ENCODE data around the gene UBR1. TPM values are rescaled to one million over a fixed set of nuclear protein-coding genes. Genes with fewer than 3 reads are reported as not detected.

Gene UBR1
- total and polyA plus RNA-seq, 10 of the 15 experiments (the other 5 are each of a cell fraction or from before 2014, with no cell fraction given): 4.5 to 27.5 (median 16.7) TPM

DNA sequence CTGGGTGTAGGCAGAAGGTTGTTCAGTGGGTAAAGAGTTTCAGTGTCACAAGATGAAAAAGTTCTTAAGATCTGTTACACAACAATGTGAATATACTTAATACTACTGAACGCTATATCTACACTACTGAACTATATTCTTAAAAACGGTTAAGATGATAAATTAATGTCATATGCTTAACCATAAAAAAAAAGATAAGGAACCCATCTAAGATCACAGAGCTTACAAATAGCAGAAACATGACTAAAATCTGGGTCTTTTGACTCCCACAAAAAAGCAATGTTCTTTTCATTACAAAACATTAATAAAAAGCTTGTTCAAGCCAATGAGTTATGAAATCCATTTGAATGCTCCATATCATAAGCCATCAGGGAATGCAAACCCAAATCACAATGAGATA is 34.4 kb downstream of the UBR1 start (continued):
- TF ChIP-seq RB1 (IDR thresholded peaks at IDR 0.05; ENCODE audit: borderline replicate concordance) (no peak), ETV6 (conservative IDR thresholded peaks at IDR 0.05 in 1 of 2, IDR thresholded peaks at IDR 0.05 in 1 of 2; ENCODE audit: borderline replicate concordance in 1 of 2, low read depth in 1 of 2) (no peak)

DNA sequence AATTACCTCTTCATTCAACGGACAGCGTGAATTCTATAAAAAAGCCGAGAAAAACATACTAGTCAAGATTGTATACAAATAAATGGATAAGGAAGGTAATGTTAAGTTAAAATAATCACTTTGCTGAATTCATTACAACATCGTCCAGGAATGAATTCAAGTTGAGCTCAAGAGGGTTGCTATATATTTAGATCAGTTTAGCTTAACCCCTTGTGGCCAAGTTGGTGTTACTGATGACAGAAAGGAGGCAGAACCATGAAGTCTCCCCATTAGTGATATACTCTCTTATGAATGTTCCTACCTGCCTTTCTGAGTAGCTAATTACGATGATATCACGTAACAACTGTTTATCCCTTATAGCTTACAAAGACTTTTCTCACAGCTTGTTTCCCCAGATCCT is 34.9 kb downstream of the UBR1 start:
- no peaks in the 10 kb centered on the region for H4K20me1 ChIP-seq (ENCODE audit: control insufficient read depth, insufficient read depth)
- intact Hi-C loops (cut with micrococcal nuclease; ENCODE audit: unreplicated experiment): no loop called here
- POLR2A ChIA-PET: no interaction called here
- BruUV-seq (replicated peaks): no TSS peak
- H3K4me1 ChIP-seq (ENCODE audit: control insufficient read depth, insufficient read depth, low read length): no peaks in the 10 kb centered on the region
- no peak overlapping the region for H3K4me2 ChIP-seq (ENCODE audit: control insufficient read depth, insufficient read depth)
- H3K9me3 ChIP-seq (replicated peaks; ENCODE audit: control insufficient read depth, insufficient read depth, low read length): no peaks in the 10 kb centered on the region
- H3K27me3 ChIP-seq (replicated peaks in 1 of 2; ENCODE audit: control insufficient read depth in 2 of 2, insufficient read depth in 2 of 2, low read length in 1 of 2): no peaks in the 10 kb centered on the region
- in situ Hi-C loops (cut with MboI): no loop called here
- FAIRE-seq: no peak
- no peak overlapping the region for H3K27ac ChIP-seq (ENCODE audit: control insufficient read depth, insufficient read depth)
- CTCF ChIA-PET: interaction anchor here (1.2 to 1.4 kb wide), 3 partner anchors 134 to 211 kb away, joined by 3 to 4 read pairs (median 4); no protein-coding TSS in a partner anchor
- H3K9ac ChIP-seq (ENCODE audit: control insufficient read depth, insufficient read depth, low read length): no peak overlapping the region
- H3K79me2 ChIP-seq (ENCODE audit: control insufficient read depth, insufficient read depth, low read length): no peaks in the 10 kb centered on the region
- TF ChIP-seq EED (IDR thresholded peaks at IDR 0.05; ENCODE audit: low read depth): no peak
- no peak for TF ChIP-seq SP1 (IDR thresholded peaks at IDR 0.05; ENCODE audit: low read depth, low read length)
- no peak for TF ChIP-seq CEBPB (IDR thresholded peaks at IDR 0.05; ENCODE audit: borderline replicate concordance in 1 of 2, low read depth in 2 of 2, low read length in 2 of 2)
- no peak for TF ChIP-seq NFXL1 (IDR thresholded peaks at IDR 0.05; ENCODE audit: borderline replicate concordance)
- TF ChIP-seq, protein P1, sequence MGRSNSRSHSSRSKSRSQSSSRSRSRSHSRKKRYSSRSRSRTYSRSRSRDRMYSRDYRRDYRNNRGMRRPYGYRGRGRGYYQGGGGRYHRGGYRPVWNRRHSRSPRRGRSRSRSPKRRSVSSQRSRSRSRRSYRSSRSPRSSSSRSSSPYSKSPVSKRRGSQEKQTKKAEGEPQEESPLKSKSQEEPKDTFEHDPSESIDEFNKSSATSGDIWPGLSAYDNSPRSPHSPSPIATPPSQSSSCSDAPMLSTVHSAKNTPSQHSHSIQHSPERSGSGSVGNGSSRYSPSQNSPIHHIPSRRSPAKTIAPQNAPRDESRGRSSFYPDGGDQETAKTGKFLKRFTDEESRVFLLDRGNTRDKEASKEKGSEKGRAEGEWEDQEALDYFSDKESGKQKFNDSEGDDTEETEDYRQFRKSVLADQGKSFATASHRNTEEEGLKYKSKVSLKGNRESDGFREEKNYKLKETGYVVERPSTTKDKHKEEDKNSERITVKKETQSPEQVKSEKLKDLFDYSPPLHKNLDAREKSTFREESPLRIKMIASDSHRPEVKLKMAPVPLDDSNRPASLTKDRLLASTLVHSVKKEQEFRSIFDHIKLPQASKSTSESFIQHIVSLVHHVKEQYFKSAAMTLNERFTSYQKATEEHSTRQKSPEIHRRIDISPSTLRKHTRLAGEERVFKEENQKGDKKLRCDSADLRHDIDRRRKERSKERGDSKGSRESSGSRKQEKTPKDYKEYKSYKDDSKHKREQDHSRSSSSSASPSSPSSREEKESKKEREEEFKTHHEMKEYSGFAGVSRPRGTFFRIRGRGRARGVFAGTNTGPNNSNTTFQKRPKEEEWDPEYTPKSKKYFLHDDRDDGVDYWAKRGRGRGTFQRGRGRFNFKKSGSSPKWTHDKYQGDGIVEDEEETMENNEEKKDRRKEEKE (IDR thresholded peaks at IDR 0.05): no peak
- no peak for TF ChIP-seq SIN3A (IDR thresholded peaks at IDR 0.05; ENCODE audit: low read depth, low read length)
- TF ChIP-seq, protein P2, sequence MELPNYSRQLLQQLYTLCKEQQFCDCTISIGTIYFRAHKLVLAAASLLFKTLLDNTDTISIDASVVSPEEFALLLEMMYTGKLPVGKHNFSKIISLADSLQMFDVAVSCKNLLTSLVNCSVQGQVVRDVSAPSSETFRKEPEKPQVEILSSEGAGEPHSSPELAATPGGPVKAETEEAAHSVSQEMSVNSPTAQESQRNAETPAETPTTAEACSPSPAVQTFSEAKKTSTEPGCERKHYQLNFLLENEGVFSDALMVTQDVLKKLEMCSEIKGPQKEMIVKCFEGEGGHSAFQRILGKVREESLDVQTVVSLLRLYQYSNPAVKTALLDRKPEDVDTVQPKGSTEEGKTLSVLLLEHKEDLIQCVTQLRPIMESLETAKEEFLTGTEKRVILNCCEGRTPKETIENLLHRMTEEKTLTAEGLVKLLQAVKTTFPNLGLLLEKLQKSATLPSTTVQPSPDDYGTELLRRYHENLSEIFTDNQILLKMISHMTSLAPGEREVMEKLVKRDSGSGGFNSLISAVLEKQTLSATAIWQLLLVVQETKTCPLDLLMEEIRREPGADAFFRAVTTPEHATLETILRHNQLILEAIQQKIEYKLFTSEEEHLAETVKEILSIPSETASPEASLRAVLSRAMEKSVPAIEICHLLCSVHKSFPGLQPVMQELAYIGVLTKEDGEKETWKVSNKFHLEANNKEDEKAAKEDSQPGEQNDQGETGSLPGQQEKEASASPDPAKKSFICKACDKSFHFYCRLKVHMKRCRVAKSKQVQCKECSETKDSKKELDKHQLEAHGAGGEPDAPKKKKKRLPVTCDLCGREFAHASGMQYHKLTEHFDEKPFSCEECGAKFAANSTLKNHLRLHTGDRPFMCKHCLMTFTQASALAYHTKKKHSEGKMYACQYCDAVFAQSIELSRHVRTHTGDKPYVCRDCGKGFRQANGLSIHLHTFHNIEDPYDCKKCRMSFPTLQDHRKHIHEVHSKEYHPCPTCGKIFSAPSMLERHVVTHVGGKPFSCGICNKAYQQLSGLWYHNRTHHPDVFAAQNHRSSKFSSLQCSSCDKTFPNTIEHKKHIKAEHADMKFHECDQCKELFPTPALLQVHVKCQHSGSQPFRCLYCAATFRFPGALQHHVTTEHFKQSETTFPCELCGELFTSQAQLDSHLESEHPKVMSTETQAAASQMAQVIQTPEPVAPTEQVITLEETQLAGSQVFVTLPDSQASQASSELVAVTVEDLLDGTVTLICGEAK (IDR thresholded peaks at IDR 0.05; ENCODE audit: borderline replicate concordance): no peak
- TF ChIP-seq MTA3 (IDR thresholded peaks at IDR 0.05; ENCODE audit: borderline replicate concordance, low read length): no peak
- TF ChIP-seq YY1 (IDR thresholded peaks at IDR 0.05; ENCODE audit: low read depth, low read length): no peak
- TF ChIP-seq ZNF207 (IDR thresholded peaks at IDR 0.05; ENCODE audit: borderline replicate concordance): no peak
- no peak for TF ChIP-seq SMARCA5 (IDR thresholded peaks at IDR 0.05)
- TF ChIP-seq, protein P3, sequence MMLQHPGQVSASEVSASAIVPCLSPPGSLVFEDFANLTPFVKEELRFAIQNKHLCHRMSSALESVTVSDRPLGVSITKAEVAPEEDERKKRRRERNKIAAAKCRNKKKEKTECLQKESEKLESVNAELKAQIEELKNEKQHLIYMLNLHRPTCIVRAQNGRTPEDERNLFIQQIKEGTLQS (IDR thresholded peaks at IDR 0.05; ENCODE audit: borderline replicate concordance, extremely low read depth, low read depth, low read length): no peak
- no peak overlapping the region for H3K4me3 ChIP-seq
- H2AFZ ChIP-seq (ENCODE audit: control insufficient read depth, low read depth, low read length): no peak overlapping the region
- 97% methylated on average over 6 of the region's 6 CpGs for WGBS (ENCODE audit: insufficient coverage, insufficient replicate concordance, low lambda C conversion rate, missing lambda C conversion rate)
- DNase-seq (ENCODE audit: low read depth, low spot score): no peak
- peaks cover 1 to 9% of the 10 kb centered on the region in 2 experiments; a peak in 3 of 4 replicates for H3K36me3 ChIP-seq (ENCODE audit: control insufficient read depth in 2 of 2, insufficient read depth in 2 of 2, low read length in 1 of 2)
- ATAC-seq: no peak
- SMC1A ChIA-PET (ENCODE audit: uncharacterized antibody, unreplicated experiment): interaction anchor here (0.6 to 1.2 kb wide), 2 partner anchors 19 to 60 kb away, joined by 3 read pairs; no protein-coding TSS in a partner anchor
- RAD21 ChIA-PET (ENCODE audit: unreplicated experiment): no interaction called here

All from GM12878 (cell line).